HEK293 (cell line): Measurements from ENCODE around the gene AEN.

Experiments used
- CTCF ChIP-seq: fragments of 450-650 bp; formaldehyde crosslinking; IDR thresholded peaks from 2 replicates; pipeline ENCODE4 v1.5.1; 2016; ENCODE audit warnings: missing biosample characterization, missing genetic modification characterization
- KLF9 ChIP-seq: fragments of 450-650 bp; formaldehyde crosslinking; IDR thresholded peaks from 2 replicates; pipeline ENCODE4 v1.5.1; 2016; ENCODE audit warnings: missing biosample characterization, missing genetic modification characterization, low read depth
- RBAK ChIP-seq: fragments of 450-650 bp; formaldehyde crosslinking; IDR thresholded peaks from 2 replicates; pipeline ENCODE4 v1.5.1; 2016; ENCODE audit warnings: missing biosample characterization, missing genetic modification characterization
- TCF7L2 ChIP-seq: IDR thresholded peaks from 2 replicates; pipeline ENCODE4 v1.6.1; 2011; ENCODE audit warnings: low read depth, mild to moderate bottlenecking, inconsistent platforms, low read length, moderate library complexity, borderline replicate concordance
- ZBTB49 ChIP-seq: fragments of 450-650 bp; formaldehyde crosslinking; IDR thresholded peaks from 2 replicates; pipeline ENCODE4 v1.5.1; 2016; ENCODE audit warnings: missing biosample characterization, missing genetic modification characterization, low read depth
- ZBTB7A ChIP-seq: fragments of 450-650 bp; formaldehyde crosslinking; IDR thresholded peaks from 2 replicates; pipeline ENCODE4 v1.5.1; 2016; ENCODE audit warnings: low read depth, missing biosample characterization, missing genetic modification characterization
- ZNF10 ChIP-seq: fragments of 450-650 bp; formaldehyde crosslinking; IDR thresholded peaks from 2 replicates; pipeline ENCODE4 v1.5.1; 2017; ENCODE audit warnings: missing biosample characterization, missing genetic modification characterization
- ZNF138 ChIP-seq: fragments of 450-650 bp; formaldehyde crosslinking; IDR thresholded peaks from 2 replicates; pipeline ENCODE4 v1.5.1; 2016; ENCODE audit warnings: missing biosample characterization, missing genetic modification characterization, borderline replicate concordance
- ZNF335 ChIP-seq: fragments of 450-650 bp; formaldehyde crosslinking; conservative IDR thresholded peaks from 2 replicates; pipeline ENCODE4 v1.5.1; 2016; ENCODE audit warnings: missing biosample characterization, missing genetic modification characterization
- ZSCAN30 ChIP-seq: fragments of 450-650 bp; IDR thresholded peaks from 2 replicates; pipeline ENCODE4 v1.5.1; 2018; ENCODE audit warnings: missing biosample characterization, mild to moderate bottlenecking, missing genetic modification characterization, moderate library complexity
- ZSCAN4 ChIP-seq: fragments of 450-650 bp; formaldehyde crosslinking; IDR thresholded peaks from 2 replicates; pipeline ENCODE4 v1.5.1; 2017; ENCODE audit warnings: missing biosample characterization, missing genetic modification characterization

- TF ChIP-seq ZSCAN4 (tag by site-specific recombination) (no peak), ZBTB7A (no peak), KLF9 (tag by site-specific recombination) (no peak), ZBTB49 (tag by site-specific recombination) (no peak), ZNF10 (tag by site-specific recombination) (no peak), ZNF138 (tag by site-specific recombination) (no peak), CTCF (tag by site-specific recombination) (no peak), RBAK (tag by site-specific recombination) (no peak), ZNF335 (tag by site-specific recombination) (no peak), ZSCAN30 (tag by site-specific recombination) (no peak), TCF7L2 (no peak)
These were observed 37.2 kb downstream of the AEN start for GRCh38 chr15:88658070-88658965.
